Measurements from ENCODE around the gene CACNA1S. TPM values are rescaled to one million over a fixed set of nuclear protein-coding genes. Genes with fewer than 3 reads are reported as not detected.

Gene CACNA1S
- polyA plus RNA-seq, 1 of the 3 experiments (the other 2 are of a cell fraction): not detected

DNA sequence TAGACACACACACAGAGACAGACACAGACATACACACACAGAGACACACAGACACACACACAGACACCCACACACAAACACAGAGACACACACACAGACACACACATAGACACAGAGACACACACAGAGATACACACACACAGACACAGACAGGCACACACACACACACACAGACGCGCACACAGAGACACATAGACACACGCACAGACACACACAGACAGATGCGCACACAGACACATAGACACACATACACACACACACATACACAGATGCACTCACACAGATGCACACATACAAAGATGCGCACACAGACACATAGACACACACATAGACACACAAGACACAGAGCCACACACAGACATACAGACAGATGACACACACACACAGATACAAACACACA, 104.7 kb downstream of the CACNA1S start:
- no peak overlapping the region for H3K9ac ChIP-seq
- no peak overlapping the region for H2AFZ ChIP-seq (ENCODE audit: low read depth)
- H3K4me2 ChIP-seq: no peak overlapping the region
- DNase-seq: no peak
- no peaks in the 10 kb centered on the region for H3F3A ChIP-seq (replicated peaks; ENCODE audit: insufficient read depth)
- H3K27ac ChIP-seq (ENCODE audit: low read depth in 2 of 2, low read length in 1 of 2): no peak overlapping the region
- H3K79me2 ChIP-seq (ENCODE audit: insufficient read depth): no peaks in the 10 kb centered on the region
- ChIA-PET POLR2A (no interaction called here), CTCF (no interaction called here)
- TF ChIP-seq GABPA (IDR thresholded peaks at IDR 0.05; ENCODE audit: low read depth) (no peak), FOSL2 (IDR thresholded peaks at IDR 0.05; ENCODE audit: borderline replicate concordance, low read depth) (no peak), EP300 (IDR thresholded peaks at IDR 0.05; ENCODE audit: borderline replicate concordance in 1 of 2, low read depth in 1 of 2, low read length in 1 of 2) (no peak), RAD21 (IDR thresholded peaks at IDR 0.05; ENCODE audit: low read length) (no peak)
- TF ChIP-seq, protein P1, sequence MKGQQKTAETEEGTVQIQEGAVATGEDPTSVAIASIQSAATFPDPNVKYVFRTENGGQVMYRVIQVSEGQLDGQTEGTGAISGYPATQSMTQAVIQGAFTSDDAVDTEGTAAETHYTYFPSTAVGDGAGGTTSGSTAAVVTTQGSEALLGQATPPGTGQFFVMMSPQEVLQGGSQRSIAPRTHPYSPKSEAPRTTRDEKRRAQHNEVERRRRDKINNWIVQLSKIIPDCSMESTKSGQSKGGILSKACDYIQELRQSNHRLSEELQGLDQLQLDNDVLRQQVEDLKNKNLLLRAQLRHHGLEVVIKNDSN (IDR thresholded peaks at IDR 0.05; ENCODE audit: borderline replicate concordance, low read depth): no peak
- TF ChIP-seq, protein P2, sequence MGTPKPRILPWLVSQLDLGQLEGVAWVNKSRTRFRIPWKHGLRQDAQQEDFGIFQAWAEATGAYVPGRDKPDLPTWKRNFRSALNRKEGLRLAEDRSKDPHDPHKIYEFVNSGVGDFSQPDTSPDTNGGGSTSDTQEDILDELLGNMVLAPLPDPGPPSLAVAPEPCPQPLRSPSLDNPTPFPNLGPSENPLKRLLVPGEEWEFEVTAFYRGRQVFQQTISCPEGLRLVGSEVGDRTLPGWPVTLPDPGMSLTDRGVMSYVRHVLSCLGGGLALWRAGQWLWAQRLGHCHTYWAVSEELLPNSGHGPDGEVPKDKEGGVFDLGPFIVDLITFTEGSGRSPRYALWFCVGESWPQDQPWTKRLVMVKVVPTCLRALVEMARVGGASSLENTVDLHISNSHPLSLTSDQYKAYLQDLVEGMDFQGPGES (IDR thresholded peaks at IDR 0.05; ENCODE audit: low read depth, low read length): no peak
- TF ChIP-seq, protein P3, sequence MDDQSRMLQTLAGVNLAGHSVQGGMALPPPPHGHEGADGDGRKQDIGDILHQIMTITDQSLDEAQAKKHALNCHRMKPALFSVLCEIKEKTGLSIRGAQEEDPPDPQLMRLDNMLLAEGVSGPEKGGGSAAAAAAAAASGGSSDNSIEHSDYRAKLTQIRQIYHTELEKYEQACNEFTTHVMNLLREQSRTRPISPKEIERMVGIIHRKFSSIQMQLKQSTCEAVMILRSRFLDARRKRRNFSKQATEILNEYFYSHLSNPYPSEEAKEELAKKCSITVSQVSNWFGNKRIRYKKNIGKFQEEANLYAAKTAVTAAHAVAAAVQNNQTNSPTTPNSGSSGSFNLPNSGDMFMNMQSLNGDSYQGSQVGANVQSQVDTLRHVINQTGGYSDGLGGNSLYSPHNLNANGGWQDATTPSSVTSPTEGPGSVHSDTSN (IDR thresholded peaks at IDR 0.05): no peak
- H3K36me3 ChIP-seq (replicated peaks in 1 of 2; ENCODE audit: control insufficient read depth in 1 of 2, insufficient read depth in 2 of 2, low read length in 1 of 2): no peaks in the 10 kb centered on the region
- no peak overlapping the region for H3K4me3 ChIP-seq (ENCODE audit: low read depth in 2 of 2, low read length in 1 of 2)
- WGBS (ENCODE audit: low lambda C conversion rate): 94% methylated on average over 5 of the region's 5 CpGs
- no peaks in the 10 kb centered on the region for H3K9me2 ChIP-seq
- H3K4me1 ChIP-seq (ENCODE audit: control insufficient read depth in 1 of 2, insufficient read depth in 2 of 2, low read depth in 1 of 2, low read length in 1 of 2): peaks cover 0 to 11% of the 10 kb centered on the region in 2 experiments; a peak in 1 of 4 replicates
- no peaks in the 10 kb centered on the region for H4K20me1 ChIP-seq (ENCODE audit: insufficient read depth)
- no peaks in the 10 kb centered on the region for H3K27me3 ChIP-seq (ENCODE audit: insufficient read depth)
- no peaks in the 10 kb centered on the region for H3K9me3 ChIP-seq

DNA sequence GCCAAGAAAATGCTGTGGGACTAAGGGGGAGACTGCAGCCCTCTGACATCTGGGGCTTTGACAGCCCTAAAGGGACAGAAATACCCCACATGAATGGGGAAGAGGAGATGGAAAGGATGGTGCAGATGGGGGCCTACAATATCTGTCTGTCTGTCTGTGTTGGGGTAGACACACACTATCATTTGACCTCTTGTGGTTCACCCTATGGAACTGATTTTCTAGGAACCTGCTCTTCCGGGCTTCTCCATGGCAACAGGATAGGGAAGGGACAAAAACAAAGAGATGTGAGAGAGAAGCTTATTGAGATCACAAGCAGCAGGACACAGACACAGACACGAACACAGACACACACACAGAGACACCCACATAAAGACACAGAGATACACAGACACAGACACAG, 105.8 kb downstream of the CACNA1S start:
- Histone ChIP-seq H3K27me3 (ENCODE audit: insufficient read depth) (no peaks in the 10 kb centered on the region), H3K9me2 (no peaks in the 10 kb centered on the region), H3K79me2 (ENCODE audit: insufficient read depth) (no peaks in the 10 kb centered on the region), H3K27ac (ENCODE audit: low read depth in 2 of 2, low read length in 1 of 2) (no peak overlapping the region), H3K4me1 (ENCODE audit: control insufficient read depth in 1 of 2, insufficient read depth in 2 of 2, low read depth in 1 of 2, low read length in 1 of 2) (peaks cover 0 to 3% of the 10 kb centered on the region in 2 experiments; a peak in 1 of 4 replicates), H3F3A (replicated peaks; ENCODE audit: insufficient read depth) (no peaks in the 10 kb centered on the region), H3K9me3 (no peaks in the 10 kb centered on the region), H3K4me2 (no peak overlapping the region), H3K9ac (no peak overlapping the region), H3K4me3 (ENCODE audit: low read depth in 2 of 2, low read length in 1 of 2) (no peak overlapping the region), H3K36me3 (replicated peaks in 1 of 2; ENCODE audit: control insufficient read depth in 1 of 2, insufficient read depth in 2 of 2, low read length in 1 of 2) (no peaks in the 10 kb centered on the region), H2AFZ (ENCODE audit: low read depth) (no peak overlapping the region), H4K20me1 (ENCODE audit: insufficient read depth) (no peaks in the 10 kb centered on the region)
- no peak for DNase-seq
- ChIA-PET CTCF (interaction anchor here (0.6 to 3.8 kb wide), 5 partner anchors 12 to 645 kb away, joined by 3 to 24 read pairs (median 3); no protein-coding TSS in a partner anchor), POLR2A (no interaction called here)
- 56% methylated on average over 2 of the region's 2 CpGs for WGBS (ENCODE audit: low lambda C conversion rate)
- TF ChIP-seq, protein P4, sequence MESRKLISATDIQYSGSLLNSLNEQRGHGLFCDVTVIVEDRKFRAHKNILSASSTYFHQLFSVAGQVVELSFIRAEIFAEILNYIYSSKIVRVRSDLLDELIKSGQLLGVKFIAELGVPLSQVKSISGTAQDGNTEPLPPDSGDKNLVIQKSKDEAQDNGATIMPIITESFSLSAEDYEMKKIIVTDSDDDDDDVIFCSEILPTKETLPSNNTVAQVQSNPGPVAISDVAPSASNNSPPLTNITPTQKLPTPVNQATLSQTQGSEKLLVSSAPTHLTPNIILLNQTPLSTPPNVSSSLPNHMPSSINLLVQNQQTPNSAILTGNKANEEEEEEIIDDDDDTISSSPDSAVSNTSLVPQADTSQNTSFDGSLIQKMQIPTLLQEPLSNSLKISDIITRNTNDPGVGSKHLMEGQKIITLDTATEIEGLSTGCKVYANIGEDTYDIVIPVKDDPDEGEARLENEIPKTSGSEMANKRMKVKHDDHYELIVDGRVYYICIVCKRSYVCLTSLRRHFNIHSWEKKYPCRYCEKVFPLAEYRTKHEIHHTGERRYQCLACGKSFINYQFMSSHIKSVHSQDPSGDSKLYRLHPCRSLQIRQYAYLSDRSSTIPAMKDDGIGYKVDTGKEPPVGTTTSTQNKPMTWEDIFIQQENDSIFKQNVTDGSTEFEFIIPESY (IDR thresholded peaks at IDR 0.05; ENCODE audit: borderline replicate concordance, low read depth): no peak

Data from SK-N-SH (cell line).